Measurements from ENCODE around the gene PCARE.
A peak's percentile ranks its signal among the peaks of the same experiment; 100 is the strongest.

The PCARE gene

DNA sequence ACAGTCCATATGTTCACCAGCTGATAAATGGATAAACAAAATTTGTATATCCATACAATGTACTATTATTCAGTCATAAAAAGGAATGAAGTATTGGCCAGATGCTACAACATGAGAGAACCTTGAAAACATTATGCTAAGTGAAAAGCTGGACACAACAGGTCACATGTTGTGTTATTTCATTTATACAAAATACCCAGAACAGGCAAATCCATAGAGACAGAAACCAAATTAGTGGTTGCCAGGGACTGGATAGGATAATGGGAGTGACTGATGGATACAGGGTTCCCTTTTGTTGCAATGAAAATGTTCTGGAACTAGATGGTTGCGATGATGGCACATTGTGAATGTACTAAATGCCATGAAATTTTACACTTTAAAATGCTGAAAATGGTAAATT, 10.2 kb upstream of the PCARE start:
- DNase-seq (ENCODE audit: insufficient read length) (no peak), FAIRE-seq (no peak)
- TF ChIP-seq POLR2A (IDR thresholded peaks at IDR 0.05; ENCODE audit: low read depth, low read length) (no peak), POLR2AphosphoS5 (IDR thresholded peaks at IDR 0.05; ENCODE audit: low read depth, low read length) (no peak), TAF1 (IDR thresholded peaks at IDR 0.05; ENCODE audit: borderline replicate concordance, low read depth, low read length) (no peak)

DNA sequence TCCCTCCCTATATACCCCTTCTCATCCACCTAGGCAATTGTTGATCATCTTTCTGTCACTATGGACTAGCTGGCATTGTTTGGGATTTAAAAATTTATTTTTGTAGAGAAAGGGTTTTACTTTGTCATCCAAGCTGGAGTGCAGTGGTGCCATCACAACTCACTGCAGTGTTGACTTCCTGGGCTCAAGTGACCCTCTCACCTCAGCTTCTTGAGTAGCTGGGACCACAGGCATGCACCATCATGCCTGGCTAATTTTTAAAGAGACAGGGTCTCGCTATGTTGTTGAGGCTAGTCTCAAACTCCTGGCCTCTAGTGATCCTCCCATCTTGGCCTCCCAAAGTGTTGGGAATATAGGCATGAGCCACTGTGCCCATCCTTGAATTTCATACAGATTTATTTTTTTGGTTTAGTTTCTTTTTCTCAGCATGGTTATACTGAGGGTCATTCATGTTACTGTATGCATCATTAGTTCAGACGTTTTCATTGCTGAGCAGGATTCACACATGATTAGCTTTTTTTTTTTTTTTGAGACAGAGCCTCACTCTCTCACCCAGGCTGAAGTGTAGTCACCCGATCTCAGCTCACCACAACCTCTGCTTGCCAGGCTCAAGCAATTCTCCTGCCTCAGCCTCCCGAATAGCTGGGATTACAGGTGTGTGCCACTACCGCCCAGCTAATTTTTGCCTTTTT, 8.6 kb upstream of the PCARE start:
- no peak for DNase-seq (ENCODE audit: insufficient read length)
- FAIRE-seq, result peak; percentile 40
- TF ChIP-seq TAF1 (IDR thresholded peaks at IDR 0.05; ENCODE audit: borderline replicate concordance, low read depth, low read length) (no peak), POLR2AphosphoS5 (IDR thresholded peaks at IDR 0.05; ENCODE audit: low read depth, low read length) (no peak), POLR2A (IDR thresholded peaks at IDR 0.05; ENCODE audit: low read depth, low read length) (no peak)

DNA sequence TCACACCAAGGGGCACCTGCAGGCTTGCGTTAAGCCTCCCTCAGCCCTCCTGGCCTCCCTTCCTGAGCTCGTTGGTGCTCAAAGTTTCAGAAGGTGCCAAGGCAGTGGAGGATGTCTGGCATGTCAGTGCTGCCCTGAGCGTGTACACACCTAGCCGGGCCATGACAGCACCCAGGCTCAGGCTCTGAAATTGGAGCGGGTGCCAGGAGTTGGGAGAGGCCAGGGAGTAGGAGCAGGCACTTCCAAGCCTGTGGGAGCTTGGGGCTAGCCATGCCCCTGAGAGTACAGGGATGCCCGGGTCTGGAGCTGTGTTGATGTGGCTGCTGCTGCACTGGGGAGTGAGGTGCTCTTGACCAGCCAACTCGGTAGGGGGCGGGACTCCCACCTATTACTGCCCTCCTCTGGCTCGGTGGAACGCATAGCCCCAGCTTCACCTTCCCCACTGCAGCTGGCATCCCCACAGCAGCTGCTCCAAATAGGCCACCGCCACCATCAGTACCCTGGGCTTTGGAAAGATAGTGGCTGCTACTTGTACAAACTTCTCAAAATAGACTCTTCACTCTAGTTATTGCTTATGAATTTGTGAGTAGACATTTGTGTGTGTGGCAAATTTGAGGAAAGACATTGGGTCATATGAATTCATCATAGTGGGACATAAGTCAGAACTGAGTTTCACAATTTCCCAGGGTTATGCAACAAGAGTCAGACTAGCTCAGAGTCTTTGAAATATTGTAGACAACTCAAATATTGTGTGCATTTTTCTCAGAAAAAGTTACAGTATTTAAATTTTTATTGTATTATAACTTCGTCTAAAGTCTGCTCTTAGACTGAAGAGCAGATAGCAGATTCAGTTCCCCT, 6.8 kb upstream of the PCARE start:
- FAIRE-seq, result no peak
- no peak for DNase-seq (ENCODE audit: insufficient read length)
- TF ChIP-seq TAF1 (IDR thresholded peaks at IDR 0.05; ENCODE audit: borderline replicate concordance, low read depth, low read length) (no peak), POLR2A (IDR thresholded peaks at IDR 0.05; ENCODE audit: low read depth, low read length) (no peak), POLR2AphosphoS5 (IDR thresholded peaks at IDR 0.05; ENCODE audit: low read depth, low read length) (no peak)

DNA sequence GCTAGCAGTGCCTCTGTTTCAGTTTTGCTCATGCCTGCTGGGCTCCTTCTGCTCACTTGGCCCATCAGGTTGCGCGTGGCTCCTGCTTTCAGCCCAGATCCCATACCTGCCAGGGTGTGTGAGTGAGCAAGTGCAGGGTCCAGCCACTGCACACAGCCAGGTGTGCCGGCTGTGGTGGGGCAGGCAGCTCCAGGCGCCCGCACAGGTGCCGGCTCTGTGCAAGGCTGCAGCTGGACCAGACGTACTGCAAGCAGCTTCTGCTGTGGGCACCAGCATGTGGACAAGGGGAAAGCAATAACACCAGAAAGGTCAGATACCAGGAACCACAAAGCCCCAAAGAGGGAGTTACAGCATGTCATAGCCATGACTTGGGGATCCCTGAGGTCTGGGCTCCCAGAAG, 5.6 kb upstream of the PCARE start:
- no peak for DNase-seq (ENCODE audit: insufficient read length)
- FAIRE-seq, result no peak
- TF ChIP-seq TAF1 (IDR thresholded peaks at IDR 0.05; ENCODE audit: borderline replicate concordance, low read depth, low read length) (no peak), POLR2A (IDR thresholded peaks at IDR 0.05; ENCODE audit: low read depth, low read length) (no peak), POLR2AphosphoS5 (IDR thresholded peaks at IDR 0.05; ENCODE audit: low read depth, low read length) (no peak)

DNA sequence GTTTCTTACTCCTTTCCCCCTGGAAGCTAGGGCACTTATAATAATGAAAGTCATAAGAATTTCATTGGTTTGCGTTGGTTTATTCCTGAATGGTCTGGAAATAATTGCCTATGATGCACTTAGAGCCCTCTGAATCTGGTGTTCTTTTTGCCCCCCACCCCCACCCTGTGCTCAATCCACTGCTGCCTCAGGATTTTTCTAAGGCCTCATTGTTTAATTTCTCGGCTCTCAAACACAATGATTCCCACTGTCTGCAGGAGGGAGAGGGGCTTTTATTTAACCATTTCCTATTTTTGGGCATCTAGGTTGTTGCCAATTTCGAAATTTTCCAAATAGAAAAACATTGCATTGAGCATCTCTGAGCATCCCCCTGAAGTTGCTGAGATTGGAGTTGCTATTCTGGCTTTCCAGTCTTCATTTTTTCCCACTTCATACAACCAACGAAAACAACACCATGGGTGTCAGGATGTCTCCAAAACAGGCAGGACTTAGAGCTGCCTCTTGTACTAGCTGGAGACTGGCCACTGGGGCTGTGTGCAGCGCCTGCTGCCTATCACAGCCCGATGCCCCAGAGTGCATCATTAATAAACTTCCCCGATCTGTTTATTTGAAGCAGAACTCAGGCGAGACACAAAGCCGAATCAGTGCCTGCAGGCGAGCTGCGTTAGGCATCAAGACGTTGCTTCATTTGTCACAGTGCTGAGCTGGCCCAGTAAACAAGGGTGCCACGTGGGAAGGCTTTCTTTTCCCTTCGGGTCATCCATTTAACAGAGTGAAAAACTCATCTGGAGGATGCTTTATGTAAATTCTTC, 1.8 kb upstream of the PCARE start:
- DNase-seq (ENCODE audit: insufficient read length), result no peak
- FAIRE-seq, result no peak
- TF ChIP-seq POLR2AphosphoS5 (IDR thresholded peaks at IDR 0.05; ENCODE audit: low read depth, low read length) (no peak), POLR2A (IDR thresholded peaks at IDR 0.05; ENCODE audit: low read depth, low read length) (no peak), TAF1 (IDR thresholded peaks at IDR 0.05; ENCODE audit: borderline replicate concordance, low read depth, low read length) (no peak)

DNA sequence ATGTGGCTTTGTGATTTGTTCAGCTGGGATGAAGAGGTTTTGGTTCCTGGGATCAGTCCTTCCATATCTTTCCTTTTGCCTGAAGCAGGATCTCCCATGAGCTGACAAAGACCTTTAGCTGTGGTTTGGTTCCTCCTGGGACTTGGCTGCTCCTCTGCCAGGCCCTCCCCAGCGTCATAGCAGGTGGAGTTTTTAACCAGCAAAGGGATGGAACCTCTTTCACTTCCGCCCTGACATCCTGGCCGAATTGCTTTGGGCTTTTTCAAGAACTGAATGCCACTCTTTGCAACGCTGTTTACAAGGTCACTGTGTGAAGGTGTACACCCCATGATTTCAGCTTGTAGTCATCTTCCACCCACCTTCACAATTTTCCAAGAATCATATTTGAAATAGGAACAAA, 390 bp downstream of the PCARE start:
- FAIRE-seq, result no peak
- no peak for DNase-seq (ENCODE audit: insufficient read length)
- TF ChIP-seq TAF1 (IDR thresholded peaks at IDR 0.05; ENCODE audit: borderline replicate concordance, low read depth, low read length), result no peak
- no peak for TF ChIP-seq POLR2AphosphoS5 (IDR thresholded peaks at IDR 0.05; ENCODE audit: low read depth, low read length)
- TF ChIP-seq POLR2A (IDR thresholded peaks at IDR 0.05; ENCODE audit: low read depth, low read length), result no peak

DNA sequence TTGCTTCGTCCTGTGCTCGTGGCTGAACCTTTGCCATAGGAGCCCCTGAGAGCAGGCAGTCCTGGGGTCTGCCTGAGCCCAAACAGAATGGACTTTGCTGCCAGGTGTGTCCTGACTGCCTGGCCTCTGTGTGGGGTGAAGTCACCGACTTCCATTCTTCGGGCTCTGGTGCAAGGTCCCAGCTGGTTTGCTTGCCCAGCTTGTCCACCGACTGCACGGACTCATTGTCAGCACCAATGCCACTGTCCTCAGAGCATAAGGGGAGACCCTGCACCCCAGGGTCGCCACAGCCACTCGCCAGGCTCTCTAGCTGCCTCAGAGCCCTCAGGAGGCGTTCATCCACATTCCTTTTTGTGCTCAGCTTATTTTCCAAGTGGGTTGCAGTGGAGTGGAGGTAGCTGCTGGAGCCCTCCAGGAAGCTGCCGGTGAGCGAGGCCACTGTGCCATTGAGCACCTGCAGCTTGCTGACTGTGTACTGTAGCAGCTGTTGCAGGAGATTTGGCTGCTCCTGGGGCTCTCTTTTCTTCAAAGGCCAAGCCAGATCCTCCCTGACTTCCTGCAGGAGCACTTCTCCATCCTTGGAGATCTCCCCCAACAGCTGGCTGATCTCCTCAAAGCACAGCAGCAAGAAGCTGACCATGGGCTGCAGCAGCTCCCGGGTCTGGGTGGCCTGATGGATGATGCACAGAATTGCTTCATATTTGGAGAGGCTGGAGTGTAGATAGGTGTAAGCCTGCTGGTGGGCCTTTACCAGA, 1.2 kb downstream of the PCARE start:
- TF ChIP-seq POLR2A (IDR thresholded peaks at IDR 0.05; ENCODE audit: low read depth, low read length) (no peak), POLR2AphosphoS5 (IDR thresholded peaks at IDR 0.05; ENCODE audit: low read depth, low read length) (no peak), TAF1 (IDR thresholded peaks at IDR 0.05; ENCODE audit: borderline replicate concordance, low read depth, low read length) (no peak)
- FAIRE-seq (no peak), DNase-seq (ENCODE audit: insufficient read length) (no peak)

DNA sequence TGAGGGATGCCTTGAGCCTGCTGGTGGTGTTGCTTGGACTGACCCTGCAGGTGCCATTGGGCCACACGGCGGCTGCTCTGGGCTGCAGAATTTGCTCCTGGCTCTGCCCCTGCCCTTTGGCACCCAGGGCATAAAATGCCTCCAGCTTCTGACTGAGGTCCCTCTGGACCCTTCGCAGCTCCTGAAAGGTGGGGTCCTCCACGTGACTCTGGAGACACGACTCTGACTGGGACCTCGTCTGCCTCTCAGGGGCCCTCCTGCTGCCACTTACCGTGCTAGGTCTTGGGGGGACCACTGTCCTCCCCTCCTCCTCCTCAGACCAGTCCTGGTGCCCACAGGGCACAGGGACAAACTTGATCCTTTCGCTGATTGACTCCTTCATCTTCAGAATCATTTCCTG, 2.1 kb downstream of the PCARE start:
- DNase-seq (ENCODE audit: insufficient read length), result no peak
- no peak for TF ChIP-seq POLR2A (IDR thresholded peaks at IDR 0.05; ENCODE audit: low read depth, low read length)
- TF ChIP-seq POLR2AphosphoS5 (IDR thresholded peaks at IDR 0.05; ENCODE audit: low read depth, low read length), result no peak
- no peak for TF ChIP-seq TAF1 (IDR thresholded peaks at IDR 0.05; ENCODE audit: borderline replicate concordance, low read depth, low read length)
- no peak for FAIRE-seq

DNA sequence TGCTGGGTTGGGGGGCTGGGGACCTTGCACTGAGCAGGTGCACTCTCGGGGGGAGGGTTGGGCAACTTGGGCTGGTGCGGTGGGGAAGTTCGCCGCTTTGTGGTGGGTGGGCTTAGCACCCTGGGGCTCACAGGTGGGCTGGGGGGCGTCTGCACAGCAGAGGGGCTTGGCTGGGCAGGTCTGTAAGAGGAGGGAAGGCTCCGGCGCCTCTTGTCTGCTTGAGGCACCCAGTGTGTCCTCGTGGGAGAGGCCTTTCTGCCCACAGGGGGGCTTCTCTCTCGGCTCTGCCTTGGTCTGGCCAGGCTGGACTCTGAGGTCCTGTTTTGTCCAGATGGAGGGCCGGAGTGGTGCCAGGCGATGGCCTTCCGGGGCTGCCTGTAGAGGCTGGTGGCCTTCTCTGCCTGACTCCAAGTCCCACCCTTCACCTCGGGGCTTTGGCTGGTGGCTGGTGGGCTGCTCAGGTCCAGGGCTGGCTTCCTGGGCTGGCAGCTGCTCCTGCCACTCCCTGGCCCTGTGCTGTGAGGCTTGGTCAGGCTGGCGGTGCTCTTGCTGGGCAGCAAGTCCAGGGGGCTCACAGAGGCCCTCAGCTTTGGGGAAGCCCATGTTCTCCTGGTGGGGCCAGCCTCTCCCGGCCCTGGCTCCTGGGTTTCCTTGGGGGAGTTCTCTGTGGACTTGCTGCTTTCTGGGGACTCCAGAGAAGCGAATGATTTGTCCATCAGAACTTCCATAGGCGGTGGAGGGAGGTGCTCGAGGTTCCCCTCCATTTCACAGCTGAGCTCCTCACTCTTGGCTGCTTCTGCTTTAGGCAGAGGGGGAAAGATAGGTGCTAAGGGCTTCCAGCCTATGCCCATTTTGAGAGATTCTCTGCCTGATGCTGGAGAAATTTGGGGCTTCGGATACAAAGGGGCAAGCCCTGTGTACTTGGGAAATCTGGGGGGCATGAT, 3.0 kb downstream of the PCARE start:
- TF ChIP-seq POLR2A (IDR thresholded peaks at IDR 0.05; ENCODE audit: low read depth, low read length) (no peak), TAF1 (IDR thresholded peaks at IDR 0.05; ENCODE audit: borderline replicate concordance, low read depth, low read length) (no peak), POLR2AphosphoS5 (IDR thresholded peaks at IDR 0.05; ENCODE audit: low read depth, low read length) (no peak)
- FAIRE-seq (no peak), DNase-seq (ENCODE audit: insufficient read length) (no peak)

DNA sequence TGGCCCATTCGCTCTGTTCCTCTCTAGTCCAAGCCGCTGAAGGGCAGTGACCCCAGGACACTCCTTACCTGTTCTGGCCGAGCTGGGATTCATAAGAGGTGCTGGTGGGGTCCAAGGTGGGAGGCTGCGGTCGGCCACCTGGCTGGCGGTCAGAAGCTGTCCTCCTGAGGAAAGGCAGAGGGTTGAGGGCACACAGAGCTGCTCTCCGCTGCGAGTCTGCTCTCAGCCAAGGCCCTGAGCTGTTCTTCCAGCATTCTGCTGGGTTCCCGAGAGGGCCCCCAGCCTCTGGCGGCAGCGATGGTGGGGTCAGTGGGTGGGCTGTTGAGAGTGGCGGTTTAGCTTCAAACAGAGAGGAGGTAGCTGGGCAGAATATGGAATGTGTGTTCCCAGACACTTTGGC, 3.8 kb downstream of the PCARE start:
- DNase-seq (ENCODE audit: insufficient read length), result no peak
- TF ChIP-seq TAF1 (IDR thresholded peaks at IDR 0.05; ENCODE audit: borderline replicate concordance, low read depth, low read length) (no peak), POLR2AphosphoS5 (IDR thresholded peaks at IDR 0.05; ENCODE audit: low read depth, low read length) (no peak), POLR2A (IDR thresholded peaks at IDR 0.05; ENCODE audit: low read depth, low read length) (no peak)
- no peak for FAIRE-seq
